ENCODE measurements around the gene DNMBP.
"Not testable (repeated sequence)": the region's sequence is repeated elsewhere in the genome, so short reads cannot be mapped to it uniquely, and the experiment has no call there.

DNA sequence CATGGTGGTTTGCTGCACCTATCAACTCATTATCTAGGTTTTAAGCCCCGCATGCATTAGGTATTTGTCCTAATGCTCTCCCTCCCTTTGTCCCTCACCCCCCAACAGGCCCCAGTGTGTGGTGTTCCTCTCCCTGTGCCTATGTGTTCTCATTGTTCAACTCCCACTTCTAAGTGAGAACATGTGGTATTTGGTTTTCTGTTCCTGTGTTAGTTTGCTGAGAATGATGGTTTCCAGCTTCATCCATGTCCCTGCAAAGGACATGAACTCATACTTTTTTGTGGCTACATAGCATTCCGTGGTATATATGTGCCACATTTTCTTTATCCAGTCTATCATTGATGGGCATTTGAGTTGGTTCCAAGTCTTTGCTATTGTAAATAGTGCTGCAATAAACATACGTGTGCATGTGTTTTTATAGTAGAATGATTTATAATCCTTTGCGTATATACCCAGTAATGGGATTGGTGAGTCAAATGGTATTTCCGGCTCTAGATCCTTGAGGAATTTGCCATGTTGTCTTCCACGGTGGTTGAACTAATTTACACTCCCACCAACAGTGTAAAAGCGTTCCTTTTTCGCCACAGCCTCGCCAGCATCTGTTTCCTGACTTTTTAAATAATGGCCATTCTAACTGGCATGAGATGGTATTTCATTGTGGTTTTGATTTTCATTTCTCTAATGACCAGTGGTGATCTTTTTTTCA is 146.1 kb downstream of the DNMBP start:
- TF ChIP-seq CTCF (conservative IDR thresholded peaks at IDR 0.05; ENCODE audit: low read depth, low read length); POLR2A (IDR thresholded peaks at IDR 0.05; ENCODE audit: low read depth, low read length); CEBPB (IDR thresholded peaks at IDR 0.05; ENCODE audit: low read depth, low read length); RCOR1 (IDR thresholded peaks at IDR 0.05; ENCODE audit: insufficient replicate concordance, low read length): not testable (repeated sequence)
- TF ChIP-seq, protein P1, sequence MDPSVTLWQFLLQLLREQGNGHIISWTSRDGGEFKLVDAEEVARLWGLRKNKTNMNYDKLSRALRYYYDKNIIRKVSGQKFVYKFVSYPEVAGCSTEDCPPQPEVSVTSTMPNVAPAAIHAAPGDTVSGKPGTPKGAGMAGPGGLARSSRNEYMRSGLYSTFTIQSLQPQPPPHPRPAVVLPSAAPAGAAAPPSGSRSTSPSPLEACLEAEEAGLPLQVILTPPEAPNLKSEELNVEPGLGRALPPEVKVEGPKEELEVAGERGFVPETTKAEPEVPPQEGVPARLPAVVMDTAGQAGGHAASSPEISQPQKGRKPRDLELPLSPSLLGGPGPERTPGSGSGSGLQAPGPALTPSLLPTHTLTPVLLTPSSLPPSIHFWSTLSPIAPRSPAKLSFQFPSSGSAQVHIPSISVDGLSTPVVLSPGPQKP (IDR thresholded peaks at IDR 0.05; ENCODE audit: borderline replicate concordance, low read depth, low read length): not testable (repeated sequence)
